ENCODE measurements around the gene PTDSS2. TPM values are rescaled to one million over a fixed set of nuclear protein-coding genes. Genes with fewer than 3 reads are reported as not detected.
"Not testable (repeated sequence)": the region's sequence is repeated elsewhere in the genome, so short reads cannot be mapped to it uniquely, and the experiment has no call there.

The PTDSS2 gene
- total RNA-seq (28.5 TPM), polyA plus RNA-seq (ENCODE audit: insufficient read depth, low read depth, low replicate concordance) (37.7 TPM)
- long read RNA-seq, donor 1, transcript PTDSS2-201 (12 exons, 2,445 nt), result major isoform, 6 of 6 reads
- long read RNA-seq, donor 1, partial matches to known transcripts, result 0 of 6 reads
- long read RNA-seq, donor 1, other reads (novel, unspliced or antisense), result 0 of 6 reads
- long read RNA-seq, donor 2, transcript PTDSS2-201 (12 exons, 2,445 nt), result major isoform, 10 of 17 reads
- long read RNA-seq, donor 2, partial matches to known transcripts, result 7 of 17 reads
- long read RNA-seq, donor 2, other reads (novel, unspliced or antisense), result 0 of 17 reads
- long read RNA-seq, donor 3, partial matches to known transcripts, result 0 of 4 reads
- long read RNA-seq, donor 3, other reads (novel, unspliced or antisense), result 0 of 4 reads
- long read RNA-seq, donor 4, result 0 reads
- long read RNA-seq, donor 5, result 0 reads
- long read RNA-seq, donor 6, partial matches to known transcripts, result 0 of 1 reads
- long read RNA-seq, donor 6, other reads (novel, unspliced or antisense), result 0 of 1 reads
- long read RNA-seq, donor 7, transcript PTDSS2-201 (12 exons, 2,445 nt), result major isoform, 20 of 30 reads
- long read RNA-seq, donor 7, partial matches to known transcripts, result 2 of 30 reads
- long read RNA-seq, donor 7, other reads (novel, unspliced or antisense), result 7 of 30 reads
- long read RNA-seq, donor 8, partial matches to known transcripts, result 0 of 2 reads
- long read RNA-seq, donor 8, other reads (novel, unspliced or antisense), result 0 of 2 reads
- long read RNA-seq, donor 9, transcript PTDSS2-201 (12 exons, 2,445 nt), result major isoform, 6 of 7 reads
- long read RNA-seq, donor 9, partial matches to known transcripts, result 0 of 7 reads
- long read RNA-seq, donor 9, other reads (novel, unspliced or antisense), result 0 of 7 reads
- long read RNA-seq, donor 10, partial matches to known transcripts, result 0 of 1 reads
- long read RNA-seq, donor 10, other reads (novel, unspliced or antisense), result 0 of 1 reads

DNA sequence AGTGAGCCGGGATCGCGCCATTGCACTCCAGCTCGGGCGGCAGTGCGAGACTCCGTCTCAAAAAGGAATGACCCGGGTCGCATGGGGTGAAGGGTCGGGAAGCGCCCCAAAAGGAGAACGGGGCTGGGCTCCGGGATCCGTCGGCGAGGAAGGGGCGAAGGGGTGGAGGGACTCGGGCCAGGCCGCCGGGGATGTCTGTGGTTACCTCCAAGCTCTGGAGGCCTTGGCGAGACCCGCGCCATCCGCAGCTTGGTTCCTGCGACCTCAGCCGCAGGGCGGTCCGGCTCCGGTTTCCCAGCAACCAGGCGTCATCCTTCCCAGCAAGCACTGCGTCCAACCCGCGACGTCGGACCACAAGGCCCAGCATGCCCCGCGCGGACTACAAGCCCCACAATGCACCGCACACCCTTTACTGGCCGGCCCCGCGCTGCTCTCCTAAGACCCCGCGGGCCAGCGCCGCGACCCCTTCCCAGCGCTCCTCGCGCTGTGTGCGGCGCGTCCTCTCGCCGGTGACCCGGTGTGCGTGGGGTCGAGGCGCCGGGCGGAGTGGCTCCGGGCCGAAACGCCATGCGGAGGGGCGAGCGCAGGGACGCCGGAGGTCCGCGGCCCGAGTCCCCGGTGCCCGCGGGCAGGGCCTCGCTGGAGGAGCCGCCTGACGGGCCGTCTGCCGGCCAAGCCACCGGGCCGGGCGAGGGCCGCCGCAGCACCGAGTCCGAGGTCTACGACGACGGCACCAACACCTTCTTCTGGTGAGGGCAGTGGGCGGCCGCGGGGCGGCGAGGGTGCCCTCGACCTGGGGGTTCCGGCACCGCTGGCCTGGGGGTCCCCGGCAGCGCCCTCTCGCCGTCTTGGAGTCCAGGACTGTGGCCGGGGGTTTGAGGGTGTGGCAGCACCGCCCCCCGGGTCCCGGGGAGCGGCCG lies at the start of gene PTDSS2:
PTDSS2 (plus strand) TSS at position 391 of the 920 bp plus-strand sequence; CDS start at position 568, 177 bp downstream.
- peak; percentile 17 for TF ChIP-seq CTCF (IDR thresholded peaks at IDR 0.05; ENCODE audit: borderline replicate concordance, extremely low read depth, insufficient read depth)
- no peaks in the 10 kb centered on the region for H3K27me3 ChIP-seq (ENCODE audit: control insufficient read depth, insufficient read depth, low read length)
- peak; percentile 98 to 99 (median 98) for DNase-seq
- H3K4me3 ChIP-seq (ENCODE audit: low read length in 3 of 3), result peak within 1 kb of the TSS; percentile 49 to 82 (median 80)
- intact Hi-C loops (cut with DNase I), result no loop called here
- H3K4me1 ChIP-seq (ENCODE audit: control insufficient read depth in 2 of 3, insufficient read depth in 2 of 3, low read depth in 1 of 3, low read length in 3 of 3), result peaks cover 0 to 24% (median 0%) of the 10 kb centered on the region in 3 donors
- peaks cover 0 to 9% (median 5%) of the 10 kb centered on the region in 3 donors for H3K36me3 ChIP-seq (ENCODE audit: control insufficient read depth in 2 of 3, insufficient read depth in 3 of 3, low read length in 3 of 3)
- no peaks in the 10 kb centered on the region for H3K9me3 ChIP-seq (ENCODE audit: control insufficient read depth in 2 of 3, insufficient read depth in 1 of 3, low read length in 3 of 3)
- no peak for FAIRE-seq
- peak within 1 kb of the TSS; percentile 52 to 67 (median 55) for H3K9ac ChIP-seq (ENCODE audit: low read length in 3 of 3)
- H3K27ac ChIP-seq (ENCODE audit: low read depth in 2 of 2, low read length in 2 of 2), result peak within 1 kb of the TSS; percentile 86

DNA sequence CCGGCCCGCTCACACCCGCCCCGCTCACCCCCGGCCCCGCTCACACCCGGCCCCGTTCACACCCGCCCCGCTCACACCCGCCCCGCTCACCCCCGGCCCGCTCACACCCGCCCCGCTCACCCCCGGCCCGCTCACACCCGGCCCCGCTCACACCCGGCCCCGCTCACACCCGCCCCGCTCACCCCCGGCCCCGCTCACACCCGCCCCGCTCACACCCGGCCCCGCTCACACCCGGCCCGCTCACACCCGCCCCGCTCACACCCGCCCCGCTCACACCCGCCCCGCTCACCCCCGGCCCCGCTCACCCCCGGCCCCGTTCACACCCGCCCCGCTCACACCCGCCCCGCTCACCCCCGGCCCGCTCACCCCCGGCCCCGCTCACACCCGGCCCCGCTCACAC lies 48.9 kb upstream of the PTDSS2 start:
- FAIRE-seq; H3K9ac ChIP-seq (ENCODE audit: low read length in 3 of 3); DNase-seq; H3K27ac ChIP-seq (ENCODE audit: low read depth in 2 of 2, low read length in 2 of 2); H3K4me3 ChIP-seq (ENCODE audit: low read length in 3 of 3); H3K9me3 ChIP-seq (ENCODE audit: control insufficient read depth in 2 of 3, insufficient read depth in 1 of 3, low read length in 3 of 3); intact Hi-C loops (cut with DNase I); H3K36me3 ChIP-seq (ENCODE audit: control insufficient read depth in 2 of 3, insufficient read depth in 3 of 3, low read length in 3 of 3); H3K27me3 ChIP-seq (ENCODE audit: control insufficient read depth, insufficient read depth, low read length); H3K4me1 ChIP-seq (ENCODE audit: control insufficient read depth in 2 of 3, insufficient read depth in 2 of 3, low read depth in 1 of 3, low read length in 3 of 3): not testable (repeated sequence)

GRCh38 chr11:403021-403760 lies 46.9 kb upstream of the PTDSS2 start:
- no peak for TF ChIP-seq CTCF (IDR thresholded peaks at IDR 0.05; ENCODE audit: borderline replicate concordance, extremely low read depth, insufficient read depth)
- Histone ChIP-seq H3K9me3 (ENCODE audit: control insufficient read depth in 2 of 3, insufficient read depth in 1 of 3, low read length in 3 of 3) (no peaks in the 10 kb centered on the region), H3K4me1 (ENCODE audit: control insufficient read depth in 2 of 3, insufficient read depth in 2 of 3, low read depth in 1 of 3, low read length in 3 of 3) (peaks cover 0 to 14% (median 0%) of the 10 kb centered on the region in 3 donors), H3K27me3 (ENCODE audit: control insufficient read depth, insufficient read depth, low read length) (no peaks in the 10 kb centered on the region), H3K9ac (ENCODE audit: low read length in 3 of 3) (no peak overlapping the region), H3K36me3 (ENCODE audit: control insufficient read depth in 2 of 3, insufficient read depth in 3 of 3, low read length in 3 of 3) (no peaks in the 10 kb centered on the region), H3K4me3 (ENCODE audit: low read length in 3 of 3) (no peak overlapping the region), H3K27ac (ENCODE audit: low read depth in 2 of 2, low read length in 2 of 2) (no peak overlapping the region)
- FAIRE-seq (no peak), DNase-seq (peak in 1 of 5 donors; percentile 65)
- intact Hi-C loops (cut with DNase I), result no loop called here
